Muscle layer of colon (tissue), 2 donors: ENCODE data around the gene RPS10.

ENCODE experiments used
- H3K27ac ChIP-seq: one replicate; pipeline ENCODE4 v1.7.0; 2013; ENCODE audit warnings: low read depth, mild to moderate bottlenecking, low read length, moderate library complexity
- H3K27me3 ChIP-seq, 2 donors: one replicate each; pipeline ENCODE4 v1.7.0; 2013; ENCODE audit warnings: low read length in 2 of 2, mild to moderate bottlenecking in 2 of 2; ENCODE audit not compliant: insufficient read depth in 2 of 2, control insufficient read depth in 1 of 2
- H3K36me3 ChIP-seq: one replicate; pipeline ENCODE4 v1.7.0; 2013; ENCODE audit warnings: mild to moderate bottlenecking, low read length; ENCODE audit not compliant: insufficient read depth
- H3K4me1 ChIP-seq: one replicate; pipeline ENCODE4 v1.7.0; 2013; ENCODE audit warnings: mild to moderate bottlenecking, low read length; ENCODE audit not compliant: insufficient read depth
- H3K4me3 ChIP-seq, 2 donors: one replicate each; pipeline ENCODE4 v1.7.0; 2013; ENCODE audit warnings: low read length in 2 of 2, low read depth in 1 of 2, mild to moderate bottlenecking in 1 of 2, moderate library complexity in 1 of 2
- H3K9ac ChIP-seq: one replicate; pipeline ENCODE4 v1.7.0; 2013; ENCODE audit warnings: low read length
- H3K9me3 ChIP-seq: one replicate; pipeline ENCODE4 v1.7.0; 2013; ENCODE audit warnings: mild to moderate bottlenecking, low read length
- donor health status: abdominal sarcoma.
- donor health status: Adenocarcinoma of cecum.

RPS10 gene

GRCh38 chr6:34391473-34391785 is 34.4 kb downstream of the RPS10 start:
- Histone ChIP-seq H3K9ac (peak overlapping the region; percentile 25), H3K9me3 (no peaks in the 10 kb centered on the region), H3K27me3 (no peaks in the 10 kb centered on the region), H3K4me1 (peaks cover 37% of the 10 kb centered on the region), H3K36me3 (no peaks in the 10 kb centered on the region), H3K27ac (peak overlapping the region; percentile 89), H3K4me3 (peak overlapping the region; percentile 65 to 92)

GRCh38 chr6:34390531-34391472 is 35.1 kb downstream of the RPS10 start:
- peak overlapping the region; percentile 25 for H3K9ac ChIP-seq
- H3K4me1 ChIP-seq: peaks cover 43% of the 10 kb centered on the region
- H3K27ac ChIP-seq: peak overlapping the region; percentile 89
- H3K9me3 ChIP-seq: no peaks in the 10 kb centered on the region
- H3K4me3 ChIP-seq: peak overlapping the region; percentile 65 to 92
- no peaks in the 10 kb centered on the region for H3K36me3 ChIP-seq
- no peaks in the 10 kb centered on the region for H3K27me3 ChIP-seq

- Histone ChIP-seq H3K36me3 (no peaks in the 10 kb centered on the region), H3K9ac (no peak overlapping the region), H3K27me3 (no peaks in the 10 kb centered on the region), H3K4me3 (no peak overlapping the region), H3K27ac (no peak overlapping the region), H3K4me1 (peaks cover 51% of the 10 kb centered on the region), H3K9me3 (no peaks in the 10 kb centered on the region)
Observed at GRCh38 chr6:34389034-34389433, 36.8 kb downstream of the RPS10 start.

- Histone ChIP-seq H3K9ac (no peak overlapping the region), H3K4me1 (peaks cover 52% of the 10 kb centered on the region), H3K27me3 (no peaks in the 10 kb centered on the region), H3K9me3 (no peaks in the 10 kb centered on the region), H3K4me3 (no peak overlapping the region), H3K36me3 (no peaks in the 10 kb centered on the region), H3K27ac (no peak overlapping the region)
Observed at GRCh38 chr6:34388421-34388820, 37.4 kb downstream of the RPS10 start.

GRCh38 chr6:34386316-34387137 is 39.3 kb downstream of the RPS10 start:
- H3K4me3 ChIP-seq: no peak overlapping the region
- H3K27ac ChIP-seq: no peak overlapping the region

GRCh38 chr6:34385793-34386195 is 40.1 kb downstream of the RPS10 start:
- Histone ChIP-seq H3K9me3 (no peaks in the 10 kb centered on the region), H3K4me1 (peaks cover 52% of the 10 kb centered on the region), H3K4me3 (no peak overlapping the region), H3K36me3 (no peaks in the 10 kb centered on the region), H3K27me3 (no peaks in the 10 kb centered on the region), H3K27ac (no peak overlapping the region), H3K9ac (no peak overlapping the region)

More at GRCh38 chr6:34386316-34387137, 39.3 kb downstream of the RPS10 start:
- Histone ChIP-seq H3K4me1 (peaks cover 52% of the 10 kb centered on the region), H3K36me3 (no peaks in the 10 kb centered on the region), H3K9ac (no peak overlapping the region), H3K9me3 (no peaks in the 10 kb centered on the region), H3K27me3 (no peaks in the 10 kb centered on the region)

- peaks cover 48% of the 10 kb centered on the region for H3K4me1 ChIP-seq
- H3K36me3 ChIP-seq: no peaks in the 10 kb centered on the region
- H3K27me3 ChIP-seq: no peaks in the 10 kb centered on the region
- no peaks in the 10 kb centered on the region for H3K9me3 ChIP-seq
- no peak overlapping the region for H3K4me3 ChIP-seq
- no peak overlapping the region for H3K27ac ChIP-seq
- H3K9ac ChIP-seq: no peak overlapping the region
Observed at GRCh38 chr6:34384321-34385153, 41.3 kb downstream of the RPS10 start.

- peaks cover 43% of the 10 kb centered on the region for H3K4me1 ChIP-seq
- H3K9me3 ChIP-seq: no peaks in the 10 kb centered on the region
- no peaks in the 10 kb centered on the region for H3K36me3 ChIP-seq
- H3K9ac ChIP-seq: no peak overlapping the region
- no peaks in the 10 kb centered on the region for H3K27me3 ChIP-seq
- peak overlapping the region; percentile 13 for H3K27ac ChIP-seq
- no peak overlapping the region for H3K4me3 ChIP-seq
Observed at GRCh38 chr6:34383656-34384320, 42.1 kb downstream of the RPS10 start.

- Histone ChIP-seq H3K4me1 (peaks cover 37% of the 10 kb centered on the region), H3K9ac (no peak overlapping the region), H3K9me3 (no peaks in the 10 kb centered on the region), H3K4me3 (no peak overlapping the region), H3K36me3 (no peaks in the 10 kb centered on the region), H3K27me3 (no peaks in the 10 kb centered on the region), H3K27ac (no peak overlapping the region)
Observed at GRCh38 chr6:34383161-34383631, 42.7 kb downstream of the RPS10 start.

- Histone ChIP-seq H3K9ac (no peak overlapping the region), H3K27me3 (no peaks in the 10 kb centered on the region), H3K4me1 (peaks cover 23% of the 10 kb centered on the region), H3K27ac (no peak overlapping the region), H3K4me3 (no peak overlapping the region), H3K36me3 (no peaks in the 10 kb centered on the region), H3K9me3 (no peaks in the 10 kb centered on the region)
Observed at GRCh38 chr6:34381081-34381480, 44.8 kb downstream of the RPS10 start.
